Fibroblast of skin of right biceps (primary cell): ENCODE measurements around the gene MRAP2.
"Not testable (repeated sequence)": the region's sequence is repeated elsewhere in the genome, so short reads cannot be mapped to it uniquely, and the experiment has no call there.

Source experiments
- DNase-seq: peaks from one replicate; pipeline ENCODE4 v3.0.0-alpha.2; 2013

The MRAP2 gene

GRCh38 chr6:84035484-84035883, 1.9 kb downstream of the MRAP2 start:
- no peak for DNase-seq

GRCh38 chr6:84037425-84038089, 4.0 kb downstream of the MRAP2 start:
- DNase-seq, result no peak

- no peak for DNase-seq
Measured at GRCh38 chr6:84042603-84043002, 9.0 kb downstream of the MRAP2 start.

GRCh38 chr6:84043555-84043954, 10.0 kb downstream of the MRAP2 start:
- DNase-seq, result no peak

- DNase-seq, result no peak
Measured at GRCh38 chr6:84046755-84047154, 13.2 kb downstream of the MRAP2 start.

DNA sequence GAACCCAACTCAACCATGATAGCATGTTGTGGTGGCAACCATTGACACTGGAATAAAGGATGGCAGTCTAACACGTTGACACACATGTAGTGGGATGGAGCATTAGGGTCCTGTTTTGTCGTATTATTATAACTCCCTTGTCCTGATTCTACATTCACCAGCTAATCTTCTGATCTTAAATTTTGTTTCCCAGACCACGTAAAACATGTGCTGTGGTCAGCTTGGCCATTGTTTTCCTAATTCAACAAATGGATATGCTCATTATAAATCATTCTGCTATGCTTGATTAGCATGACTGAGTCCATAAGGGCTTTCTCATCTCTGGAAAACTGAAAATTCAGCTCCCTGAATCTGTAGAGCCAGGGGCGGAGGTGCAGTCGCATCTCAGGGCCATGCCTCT, 15.0 kb downstream of the MRAP2 start:
- DNase-seq, result no peak

DNA sequence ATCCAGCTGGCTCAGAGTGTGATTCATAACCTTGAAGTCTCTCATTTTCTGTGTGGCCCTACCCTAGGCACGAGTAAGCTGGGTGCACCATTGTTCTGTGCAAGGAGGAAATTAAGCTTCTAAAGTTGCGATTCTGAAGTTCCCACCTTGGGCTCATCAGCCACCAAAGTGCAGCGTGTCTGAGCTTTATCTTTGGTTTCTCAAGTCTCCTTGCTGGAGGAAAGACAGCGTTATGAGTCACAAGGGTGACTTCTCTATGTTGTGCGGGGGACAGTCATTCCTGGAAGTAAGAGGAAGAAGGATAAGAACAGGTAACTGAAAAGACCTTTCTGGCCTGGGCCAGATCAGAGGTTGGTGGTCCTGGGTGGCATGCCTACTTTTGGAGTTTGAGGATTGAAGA, 16.8 kb downstream of the MRAP2 start:
- DNase-seq, result no peak

DNA sequence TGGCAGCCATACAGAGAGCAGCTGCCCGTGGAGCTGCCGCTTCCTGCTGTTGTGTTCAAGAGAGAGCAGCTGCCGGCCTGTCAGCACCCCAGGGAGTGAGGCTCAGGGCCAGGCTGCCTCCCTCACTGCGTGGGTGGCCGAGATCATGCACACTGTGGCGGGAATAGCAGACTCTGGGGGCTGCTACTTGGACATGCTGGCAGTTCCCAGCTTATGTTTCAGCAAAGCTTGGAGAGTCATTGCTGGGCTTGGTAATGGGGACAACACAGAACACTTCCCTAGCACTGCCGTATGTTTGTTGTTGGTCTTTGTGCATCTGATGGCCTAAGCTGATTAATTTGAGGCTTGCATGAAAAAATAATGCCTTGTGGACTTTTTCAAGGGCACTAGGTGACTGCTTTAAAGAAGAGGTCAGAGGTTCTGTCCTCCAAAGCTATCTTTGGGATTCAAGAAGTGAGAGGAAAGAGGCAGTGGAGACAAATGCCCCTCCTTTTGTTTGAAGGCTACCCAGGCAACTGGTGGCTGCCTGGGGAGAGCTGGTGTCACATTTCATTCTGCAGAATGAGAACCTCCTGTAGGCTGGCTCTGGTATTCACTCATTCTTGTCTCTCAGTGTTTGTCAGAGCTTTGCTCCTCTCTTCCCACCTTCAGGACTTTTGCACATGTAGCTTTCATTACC, 18.8 kb downstream of the MRAP2 start:
- DNase-seq, result peak; percentile 58

DNA sequence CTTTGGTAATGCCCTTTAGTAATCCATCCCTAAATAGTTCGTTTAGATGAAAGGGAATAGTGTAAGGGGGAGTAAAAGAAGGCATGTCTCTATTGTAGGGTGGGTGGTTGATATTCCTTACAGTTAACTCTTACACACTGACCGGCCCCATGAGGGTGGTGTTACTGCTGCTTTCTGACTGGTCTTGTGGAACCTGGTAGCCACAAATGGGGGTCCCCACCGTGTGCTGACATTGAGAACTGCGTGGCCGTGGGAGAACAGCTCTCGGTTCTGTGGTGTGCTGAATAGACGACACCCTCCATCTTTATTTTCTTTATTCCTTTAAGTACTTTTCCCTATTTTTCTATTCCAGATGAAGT, 19.3 kb downstream of the MRAP2 start:
- DNase-seq, result no peak

DNA sequence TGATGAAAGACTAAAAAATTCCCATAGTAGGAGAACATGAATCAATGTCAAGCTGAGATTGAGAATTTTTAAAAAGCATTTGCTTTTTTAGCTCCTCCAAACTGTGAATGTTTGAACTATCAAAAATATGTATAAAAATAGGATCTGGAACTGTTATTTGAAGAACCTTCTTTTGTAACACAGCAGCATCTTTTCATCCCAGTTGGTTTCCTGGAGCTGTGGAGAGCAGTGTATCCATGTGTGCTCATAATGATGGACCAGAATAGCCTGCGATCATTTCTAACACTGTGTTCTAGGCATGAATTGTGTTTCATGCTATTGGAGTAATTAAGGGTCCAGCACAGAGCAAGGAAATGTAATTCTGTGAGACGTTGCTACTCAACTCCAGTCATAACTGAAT, 22.1 kb downstream of the MRAP2 start:
- DNase-seq, result no peak

DNA sequence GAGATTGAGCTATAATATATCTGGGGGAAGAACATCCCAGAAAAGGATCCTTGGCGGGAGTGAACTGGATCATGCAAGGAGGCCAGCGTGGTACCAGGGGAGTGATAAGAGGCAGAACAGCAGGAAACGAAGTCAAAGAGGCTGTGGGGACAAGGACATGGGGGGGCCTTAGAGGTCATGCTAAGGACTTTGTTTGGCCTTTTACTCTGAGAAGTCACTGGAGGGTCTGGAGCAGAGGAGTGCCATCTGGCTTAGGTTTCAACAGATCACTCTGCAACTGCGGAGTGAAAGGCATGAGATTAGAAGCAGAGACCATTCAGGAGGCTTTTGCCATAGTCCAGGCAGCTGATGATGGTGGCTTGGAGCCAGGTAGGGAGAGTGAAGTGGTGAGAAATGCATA, 24.3 kb downstream of the MRAP2 start:
- no peak for DNase-seq

DNA sequence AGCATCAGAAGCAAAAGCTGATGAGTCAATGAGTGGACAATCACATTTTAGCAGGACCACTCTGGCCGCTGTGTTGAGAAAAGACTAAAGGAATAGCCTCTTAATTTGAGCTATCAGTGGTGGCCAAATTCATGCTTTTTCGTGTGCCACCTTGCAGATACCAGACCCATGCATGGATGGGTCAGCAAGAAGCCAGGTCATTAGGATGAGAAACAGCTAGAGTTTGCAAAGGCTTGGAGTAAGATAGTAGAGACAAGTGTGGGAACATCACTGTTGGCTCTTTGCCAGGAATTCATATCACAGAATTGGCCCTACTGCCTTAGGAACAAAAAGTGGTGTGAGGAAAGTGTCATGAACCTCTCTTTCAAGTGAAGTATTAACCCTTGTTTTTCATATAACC, 25.5 kb downstream of the MRAP2 start:
- DNase-seq, result no peak

DNA sequence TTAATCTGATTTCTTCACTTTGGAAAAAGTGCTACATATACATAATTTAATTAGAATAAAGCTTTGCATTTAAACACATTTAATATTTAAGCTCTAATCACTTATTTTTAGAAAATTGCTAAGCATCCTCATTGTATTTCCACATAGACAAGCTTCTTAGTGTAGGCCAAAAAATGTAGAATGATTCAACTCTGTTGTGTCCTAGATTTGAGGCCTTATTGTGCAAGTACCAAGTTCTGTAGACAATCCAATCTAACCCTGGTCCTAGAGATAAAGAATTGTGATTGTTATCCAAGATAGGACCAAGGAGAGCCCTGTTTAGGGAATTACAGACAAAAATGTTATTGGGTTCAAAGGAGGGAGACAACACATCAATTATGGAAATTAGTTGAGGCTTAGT, 27.6 kb downstream of the MRAP2 start:
- DNase-seq, result no peak

- DNase-seq, result no peak
Measured at GRCh38 chr6:84061613-84062398, 28.2 kb downstream of the MRAP2 start.

DNA sequence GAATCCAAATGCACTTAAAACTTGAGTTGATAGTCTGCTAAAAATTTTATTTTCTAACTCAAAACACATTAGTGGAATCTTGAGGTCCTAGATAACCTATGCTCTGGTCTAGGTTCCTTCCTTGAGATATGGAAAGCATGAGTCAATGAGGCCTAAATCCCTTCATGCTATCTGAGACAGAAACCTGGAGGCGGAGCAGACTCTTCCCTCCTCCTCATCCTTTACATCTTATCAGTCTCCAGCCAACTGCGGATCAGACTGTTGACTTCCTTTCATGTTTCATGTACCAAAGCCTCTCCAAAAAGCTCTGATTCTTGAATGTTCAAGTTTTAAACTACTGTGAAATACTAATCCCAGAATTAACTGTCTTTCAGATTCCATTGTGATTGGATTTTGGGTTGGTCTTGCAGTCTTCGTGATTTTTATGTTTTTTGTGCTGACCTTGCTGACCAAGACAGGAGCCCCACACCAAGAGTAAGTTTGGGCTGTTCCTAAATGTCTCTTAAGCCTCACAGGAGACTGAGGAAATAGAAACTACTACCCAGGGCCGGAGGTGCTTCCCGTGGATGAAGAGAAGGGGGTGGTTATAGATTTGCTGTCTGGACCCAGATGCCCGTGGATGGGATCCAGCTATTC, 29.1 kb downstream of the MRAP2 start:
- no peak for DNase-seq

DNA sequence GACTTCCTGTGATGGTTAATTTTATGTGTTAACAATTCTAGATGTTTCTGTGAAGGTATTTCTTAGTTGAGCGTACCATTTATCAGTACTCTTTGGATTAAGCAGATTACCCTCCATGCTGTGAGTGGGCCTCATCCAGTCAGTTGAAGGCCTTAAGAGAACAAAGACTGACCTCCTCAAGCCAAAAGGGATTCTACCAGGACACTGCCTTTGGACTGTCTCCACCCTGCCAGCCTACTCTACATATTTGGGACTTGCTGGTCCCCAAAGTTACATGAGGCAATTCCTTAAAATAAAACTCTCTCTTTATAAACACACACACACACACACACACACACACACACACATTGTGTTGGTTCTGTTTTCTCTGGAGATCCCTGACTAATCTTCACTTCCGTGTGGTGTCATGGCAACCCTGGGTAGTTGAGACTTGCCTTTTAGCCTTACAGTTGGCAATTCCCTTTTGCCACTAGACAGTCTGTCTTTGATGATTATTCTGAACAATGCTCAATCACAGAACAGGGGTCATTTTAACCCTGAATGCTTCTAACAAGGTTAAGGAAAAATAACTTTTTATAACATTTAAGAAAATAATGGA, 32.2 kb downstream of the MRAP2 start:
- DNase-seq, result peak; percentile 5

- no peak for DNase-seq
Measured at GRCh38 chr6:84066536-84066935, 33.0 kb downstream of the MRAP2 start.

GRCh38 chr6:84068873-84069272, 35.3 kb downstream of the MRAP2 start:
- DNase-seq, result not testable (repeated sequence)

DNA sequence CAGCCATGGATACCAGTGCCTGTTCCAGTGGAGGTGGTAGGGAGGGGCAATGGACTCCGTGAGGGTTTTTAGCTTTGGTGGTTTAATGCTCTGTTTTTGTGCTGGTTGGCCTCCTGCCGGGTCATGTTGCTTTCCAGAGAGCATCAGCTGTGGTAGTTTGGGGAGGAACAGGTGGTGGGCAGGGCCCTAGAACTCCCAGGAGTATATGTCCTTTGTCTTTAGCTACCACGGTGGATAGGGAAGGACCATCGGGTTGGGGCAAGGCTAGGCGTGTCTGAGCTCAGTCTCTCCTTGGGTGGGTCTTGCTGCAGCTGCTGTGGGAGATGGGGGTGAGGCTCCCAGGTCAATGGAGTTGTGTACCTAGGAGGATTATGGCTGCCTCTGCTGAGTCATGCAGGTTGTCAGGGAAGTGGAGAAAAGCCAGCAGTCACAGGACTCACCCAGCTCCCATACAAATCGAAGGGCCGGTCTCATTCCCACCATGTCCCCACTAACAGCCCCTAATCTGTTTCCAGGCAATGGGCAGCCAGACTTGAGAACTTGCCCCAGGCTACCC, 38.9 kb downstream of the MRAP2 start:
- no peak for DNase-seq

GRCh38 chr6:84074988-84075781, 41.6 kb downstream of the MRAP2 start:
- peak; percentile 13 for DNase-seq

GRCh38 chr6:84077645-84078044, 44.1 kb downstream of the MRAP2 start:
- no peak for DNase-seq

DNA sequence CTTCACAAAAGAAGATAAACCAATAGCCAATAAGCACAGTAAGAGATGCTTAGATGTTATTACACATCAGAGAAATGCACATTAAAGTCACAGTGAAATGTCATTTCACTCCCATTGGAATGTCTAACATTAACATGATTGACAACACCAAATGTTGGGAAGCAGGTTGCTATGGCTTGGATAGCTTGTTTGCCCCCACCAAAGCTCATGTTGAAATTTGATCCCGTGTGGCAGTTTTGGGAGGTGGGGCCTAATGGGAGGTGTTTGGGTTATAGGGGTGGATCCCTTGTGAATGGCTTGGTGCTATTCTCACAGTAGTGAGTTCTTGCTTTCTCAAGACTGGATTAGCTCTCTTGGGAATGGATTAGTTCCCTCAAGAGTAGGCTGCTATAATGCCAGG, 44.8 kb downstream of the MRAP2 start:
- no peak for DNase-seq
